Cardiac fibroblast (primary cell): ENCODE data around the gene RNGTT.
"Not testable (repeated sequence)": the region's sequence is repeated elsewhere in the genome, so short reads cannot be mapped to it uniquely, and the experiment has no call there.

Experiments
- DNase-seq, 2 donors: peaks; one replicate each; pipeline versions ENCODE4 v3.0.0 to v3.0.0-alpha.2; 2010; ENCODE audit warnings: low read depth in 2 of 2
- H3K4me3 ChIP-seq, 2 donors: replicated peaks in 1 of 2; 1 replicate in 1 of 2; 2 replicates in 1 of 2; pipeline ENCODE4 v1.5.1; 2011; ENCODE audit warnings: low read depth in 2 of 2, low read length in 2 of 2, mild to moderate bottlenecking in 2 of 2, moderate library complexity in 1 of 2
- CTCF ChIP-seq: IDR thresholded peaks from one replicate; pipeline ENCODE4 v1.5.1; 2011; ENCODE audit warnings: low read depth, mild to moderate bottlenecking, low read length, inconsistent platforms

Gene RNGTT

DNA sequence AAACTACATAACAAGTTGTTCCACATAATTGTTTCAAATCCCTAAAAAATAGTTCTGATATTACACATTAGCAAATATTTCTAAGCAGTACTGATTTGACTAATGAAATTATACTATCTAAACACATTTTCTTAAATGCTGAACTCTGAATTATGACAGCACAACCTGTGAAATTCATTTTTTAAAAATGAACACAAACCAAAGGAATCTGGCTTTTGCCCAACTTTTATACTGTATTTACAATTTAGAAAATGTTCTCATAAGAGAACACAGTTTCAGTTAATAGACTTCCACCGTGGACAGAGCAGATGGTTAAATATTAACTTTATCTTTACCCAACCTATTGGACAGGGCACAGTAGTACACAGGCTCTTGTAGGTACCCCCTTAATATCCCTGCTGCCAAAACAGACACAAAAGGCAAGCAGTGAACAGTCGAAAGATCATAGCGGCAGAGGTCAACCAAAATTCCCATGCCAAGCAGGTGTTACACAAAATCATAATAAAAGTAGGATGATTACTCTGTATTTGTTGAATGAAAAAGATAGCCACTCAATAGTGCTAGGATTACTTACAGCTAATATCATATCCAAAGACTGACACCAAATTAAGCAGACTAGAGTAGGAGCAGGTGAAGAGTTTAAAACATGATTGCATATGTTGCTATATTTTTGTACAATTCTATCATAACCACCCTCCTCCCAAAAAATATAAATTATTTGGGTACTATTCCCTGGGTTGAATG is 122.5 kb downstream of the RNGTT start:
- TF ChIP-seq CTCF, result no peak
- peak in 1 of 2 donors; percentile 10 for DNase-seq
- no peak overlapping the region for H3K4me3 ChIP-seq

GRCh38 chr6:88840289-88840688 is 123.1 kb downstream of the RNGTT start:
- no peak overlapping the region for H3K4me3 ChIP-seq
- no peak for TF ChIP-seq CTCF
- DNase-seq, result no peak

DNA sequence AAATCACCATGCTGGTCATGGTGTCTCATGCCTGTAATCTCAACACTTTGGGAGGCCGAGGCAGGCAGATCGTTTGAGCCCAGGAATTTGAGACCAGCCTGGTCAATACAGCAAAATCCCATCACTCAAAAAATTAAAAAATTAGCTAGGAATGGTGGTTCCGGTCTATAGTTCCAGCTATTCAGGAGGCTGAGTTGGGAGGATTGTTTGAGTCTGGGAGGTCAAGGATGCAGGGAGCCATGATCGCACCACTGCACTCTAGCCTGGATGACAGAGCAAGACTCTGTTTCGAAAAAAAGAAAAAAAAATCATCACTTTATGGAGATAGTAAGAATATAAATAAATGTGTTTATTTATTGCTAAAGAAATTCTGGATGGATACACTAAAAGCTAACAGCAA is 124.1 kb downstream of the RNGTT start:
- no peak for TF ChIP-seq CTCF
- no peak overlapping the region for H3K4me3 ChIP-seq
- DNase-seq, result no peak

GRCh38 chr6:88835210-88835609 is 128.2 kb downstream of the RNGTT start:
- no peak overlapping the region for H3K4me3 ChIP-seq
- DNase-seq, result no peak
- TF ChIP-seq CTCF, result no peak

GRCh38 chr6:88833071-88833470 is 130.3 kb downstream of the RNGTT start:
- not testable (repeated sequence) for DNase-seq, H3K4me3 ChIP-seq

GRCh38 chr6:88827599-88827998 is 135.8 kb downstream of the RNGTT start:
- H3K4me3 ChIP-seq, DNase-seq: not testable (repeated sequence)

DNA sequence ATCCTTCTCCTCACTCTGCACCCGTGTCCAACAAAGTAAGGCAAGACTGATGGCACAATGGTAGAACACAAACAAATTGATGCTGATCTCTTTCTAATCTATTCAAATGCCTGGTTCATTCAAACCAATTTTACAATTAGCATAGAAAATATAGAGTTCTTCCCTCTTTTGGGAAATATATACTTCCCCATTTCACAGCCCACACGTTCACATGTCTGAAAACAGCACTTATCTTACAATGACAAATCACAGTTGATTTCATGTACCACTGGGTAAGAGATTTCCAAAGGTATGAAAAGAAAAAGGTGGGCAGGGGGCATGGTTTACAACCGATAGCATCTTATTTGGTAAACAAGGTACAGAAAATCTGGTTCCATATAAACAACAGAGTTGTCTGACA is 137.6 kb downstream of the RNGTT start:
- no peak overlapping the region for H3K4me3 ChIP-seq
- DNase-seq, result no peak
- TF ChIP-seq CTCF, result no peak

- DNase-seq, result peak in 1 of 2 donors; percentile 79
- TF ChIP-seq CTCF, result no peak
Observed at GRCh38 chr6:88823998-88824397, 139.4 kb downstream of the RNGTT start.

More at GRCh38 chr6:88823998-88824397, 139.4 kb downstream of the RNGTT start:
- H3K4me3 ChIP-seq, result no peak overlapping the region
